H9 (cell line): Measurements from ENCODE around the gene CDC16. TPM values are rescaled to one million over a fixed set of nuclear protein-coding genes. Genes with fewer than 3 reads are reported as not detected.

Experiments used
- DNase-seq: peaks from one replicate; pipeline ENCODE4 v3.0.0-alpha.2; 2017
- H2AFZ ChIP-seq: one replicate; pipeline ENCODE4 v1.6.1; 2013; ENCODE audit warnings: mild to moderate bottlenecking, low read length, control low read depth, moderate library complexity
- H2AK5ac ChIP-seq: 2 replicates; pipeline ENCODE4 v1.6.1; 2013; ENCODE audit warnings: low read length, control low read depth, mixed read lengths; ENCODE audit not compliant: insufficient read length
- H2BK120ac ChIP-seq: one replicate; pipeline ENCODE4 v1.6.1; 2013; ENCODE audit warnings: low read depth, mild to moderate bottlenecking, low read length, control low read depth, inconsistent platforms; ENCODE audit not compliant: poor library complexity, severe bottlenecking
- H2BK12ac ChIP-seq: 2 replicates; pipeline ENCODE4 v1.6.1; 2013; ENCODE audit warnings: low read length, control low read depth, mixed read lengths, low read depth; ENCODE audit not compliant: insufficient read length
- H2BK15ac ChIP-seq: 2 replicates; pipeline ENCODE4 v1.6.1; 2013; ENCODE audit warnings: low read depth, low read length, control low read depth
- H2BK20ac ChIP-seq: one replicate; pipeline ENCODE4 v1.6.1; 2013; ENCODE audit warnings: low read depth, mild to moderate bottlenecking, low read length, control low read depth, inconsistent platforms; ENCODE audit not compliant: poor library complexity, severe bottlenecking
- H2BK5ac ChIP-seq: 2 replicates; pipeline ENCODE4 v1.6.1; 2013; ENCODE audit warnings: low read length, control low read depth, mixed read lengths; ENCODE audit not compliant: insufficient read length
- H3K14ac ChIP-seq: 2 replicates; pipeline ENCODE4 v1.6.1; 2013; ENCODE audit warnings: low read length, control low read depth; ENCODE audit not compliant: insufficient read depth
- H3K18ac ChIP-seq: 2 replicates; pipeline ENCODE4 v1.6.1; 2013; ENCODE audit warnings: low read depth, mild to moderate bottlenecking, mixed read lengths, low read length, control low read depth; ENCODE audit not compliant: insufficient read length
- H3K23ac ChIP-seq: 2 replicates; pipeline ENCODE4 v1.6.1; 2013; ENCODE audit warnings: low read length, control low read depth, mixed read lengths, low read depth; ENCODE audit not compliant: insufficient read length
- H3K23me2 ChIP-seq: 2 replicates; pipeline ENCODE4 v1.6.1; 2013; ENCODE audit warnings: low read depth, mild to moderate bottlenecking, mixed read lengths, low read length, control low read depth; ENCODE audit not compliant: insufficient read length, poor library complexity, severe bottlenecking
- H3K27ac ChIP-seq: 2 replicates; pipeline ENCODE4 v1.5.1; 2013; ENCODE audit warnings: low read length, control low read depth, mixed read lengths, low read depth; ENCODE audit not compliant: insufficient read length
- H3K27me3 ChIP-seq: 2 replicates; pipeline ENCODE4 v1.6.1; 2013; ENCODE audit warnings: low read length, control low read depth, inconsistent platforms; ENCODE audit not compliant: insufficient read depth
- H3K4ac ChIP-seq: 2 replicates; pipeline ENCODE4 v1.6.1; 2013; ENCODE audit warnings: low read depth, mild to moderate bottlenecking, control low read depth, inconsistent platforms, low read length, moderate library complexity
- H3K4me1 ChIP-seq: 2 replicates; pipeline ENCODE4 v1.6.1; 2013; ENCODE audit warnings: low read length, control low read depth, inconsistent platforms; ENCODE audit not compliant: insufficient read depth
- H3K4me2 ChIP-seq: 2 replicates; pipeline ENCODE4 v1.6.1; 2013; ENCODE audit warnings: low read length, control low read depth, mixed read lengths; ENCODE audit not compliant: insufficient read length, insufficient read depth
- H3K56ac ChIP-seq: 2 replicates; pipeline ENCODE4 v1.6.1; 2013; ENCODE audit warnings: low read depth, mild to moderate bottlenecking, mixed read lengths, low read length, control low read depth; ENCODE audit not compliant: insufficient read length
- H3K79me1 ChIP-seq: 2 replicates; pipeline ENCODE4 v1.6.1; 2013; ENCODE audit warnings: low read depth, mild to moderate bottlenecking, moderate library complexity, low read length, control low read depth, inconsistent platforms; ENCODE audit not compliant: insufficient read depth, poor library complexity, severe bottlenecking
- H3K79me2 ChIP-seq: 2 replicates; pipeline ENCODE4 v1.6.1; 2013; ENCODE audit warnings: low read length, control low read depth, inconsistent platforms; ENCODE audit not compliant: insufficient read depth
- H3K9ac ChIP-seq: 2 replicates; pipeline ENCODE4 v1.6.1; 2013; ENCODE audit warnings: low read length, control low read depth, mixed read lengths; ENCODE audit not compliant: insufficient read length; ENCODE audit errors: extremely low read depth
- H3K9me3 ChIP-seq: one replicate; pipeline ENCODE4 v1.6.1; 2013; ENCODE audit warnings: low read depth, low read length, inconsistent platforms; ENCODE audit not compliant: control insufficient read depth
- H3T11ph ChIP-seq: one replicate; pipeline ENCODE4 v1.6.1; 2013; ENCODE audit warnings: mild to moderate bottlenecking, low read length, control low read depth, inconsistent platforms
- H4K20me1 ChIP-seq: one replicate; pipeline ENCODE4 v1.6.1; 2013; ENCODE audit not compliant: control insufficient read depth, insufficient read length, insufficient read depth
- H4K5ac ChIP-seq: 2 replicates; pipeline ENCODE4 v1.6.1; 2013; ENCODE audit warnings: low read depth, mild to moderate bottlenecking, mixed read lengths, low read length, control low read depth; ENCODE audit not compliant: insufficient read length
- H4K8ac ChIP-seq: replicated peaks from 2 replicates; pipeline ENCODE4 v1.6.1; 2013; ENCODE audit warnings: low read length, control low read depth, mixed read lengths, low read depth; ENCODE audit not compliant: insufficient read length
- H4K91ac ChIP-seq: 2 replicates; pipeline ENCODE4 v1.6.1; 2013; ENCODE audit warnings: low read depth, mild to moderate bottlenecking, moderate library complexity, mixed read lengths, low read length, control low read depth; ENCODE audit not compliant: insufficient read length
- H3K27ac Mint-ChIP-seq, 3 experiments: 2 replicates in 2 of 3; 3 replicates in 1 of 3; pipeline ENCODE4 v1.8.0; 2020 to 2021; ENCODE audit warnings: mixed read lengths in 3 of 3, mild to moderate bottlenecking in 1 of 3, moderate library complexity in 1 of 3
- H3K27me3 Mint-ChIP-seq: 2 replicates; pipeline ENCODE4 v1.8.0; 2021; ENCODE audit warnings: low read depth, mild to moderate bottlenecking, moderate library complexity, mixed read lengths
- H3K36me3 Mint-ChIP-seq, 3 experiments: 2 replicates in 2 of 3; 3 replicates in 1 of 3; pipeline ENCODE4 v1.8.0; 2020 to 2021; ENCODE audit warnings: low read depth in 3 of 3, mixed read lengths in 3 of 3; ENCODE audit not compliant: insufficient read depth in 1 of 3
- H3K4me1 Mint-ChIP-seq, 2 experiments: 2 replicates each; pipeline ENCODE4 v1.8.0; 2020; ENCODE audit warnings: mixed read lengths in 2 of 2
- H3K4me3 Mint-ChIP-seq, 2 experiments: 2 replicates in 1 of 2; 3 replicates in 1 of 2; pipeline ENCODE4 v1.8.0; 2020 to 2021; ENCODE audit warnings: mild to moderate bottlenecking in 2 of 2, mixed read lengths in 2 of 2, moderate library complexity in 1 of 2
- H3K9me3 Mint-ChIP-seq, 2 experiments: 2 replicates in 1 of 2; 3 replicates in 1 of 2; pipeline ENCODE4 v1.8.0; 2020; ENCODE audit warnings: mild to moderate bottlenecking in 2 of 2, mixed read lengths in 2 of 2, moderate library complexity in 1 of 2
- WGBS: extraction: QIAGEN DNeasy Blood & Tissue Kit; methylation state at CpG from one replicate; pipeline ENCODE4 v1.1.7; 2013; ENCODE audit warnings: missing lambda C conversion rate, low lambda C conversion rate, mixed read lengths; ENCODE audit not compliant: insufficient read length; ENCODE audit errors: extremely low coverage; 5-methylcytosine and 5-hydroxymethylcytosine counted together
- total RNA-seq: library from RNA; stranded (reverse); gene quantifications from 2 replicates; pipeline ENCODE4 v1.2.1, GENCODE V29; 2021
- TF ChIP-seq, protein P1 (sequence below): fragments of 200-600 bp; sonication (generic); conservative IDR thresholded peaks from 3 replicates; pipeline ENCODE4 v1.8.0; 2021; ENCODE audit warnings: antibody characterized with exemption, mild to moderate bottlenecking

CDC16 gene
- total RNA-seq, 1 experiment from 2014 or later: 91.9 TPM

DNA sequence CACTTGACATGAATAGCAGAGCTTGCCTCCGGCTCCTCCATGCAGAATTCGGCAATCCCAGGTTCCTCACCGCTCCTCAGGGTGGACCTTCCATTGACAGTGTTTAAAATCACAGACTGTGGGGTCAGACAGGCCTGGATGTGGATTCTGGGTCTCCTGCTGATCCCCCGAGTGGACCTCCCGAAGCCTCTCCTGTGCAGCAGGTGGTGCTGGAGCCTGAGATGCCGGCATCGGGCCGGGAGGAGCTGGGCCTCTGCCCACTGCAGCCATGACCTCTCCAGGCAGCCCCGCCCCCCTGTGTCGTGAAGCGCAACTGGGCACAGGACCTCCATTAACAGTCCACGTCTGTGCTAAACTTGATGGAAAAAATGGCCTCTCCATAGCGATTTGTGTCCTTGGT lies 10.5 kb upstream of the CDC16 start:
- Histone ChIP-seq H2BK20ac (no peak overlapping the region), H4K91ac (no peak overlapping the region), H3K4me2 (no peak overlapping the region), H4K8ac (no peak overlapping the region), H3K4me1 (peaks cover 6% of the 10 kb centered on the region; the same call in 1 of the 2 replicates), H2BK12ac (no peak overlapping the region), H3K4ac (no peak overlapping the region), H3K23me2 (no peaks in the 10 kb centered on the region), H3K9me3 (no peaks in the 10 kb centered on the region), H3K79me2 (no peaks in the 10 kb centered on the region), H2BK5ac (no peak overlapping the region), H3T11ph (no peak overlapping the region), H2BK15ac (no peak overlapping the region), H2AK5ac (no peak overlapping the region), H3K14ac (no peak overlapping the region), H3K79me1 (no peaks in the 10 kb centered on the region), H4K5ac (no peak overlapping the region), H2AFZ (no peak overlapping the region), H3K27ac (no peak overlapping the region), H3K23ac (no peak overlapping the region), H2BK120ac (no peak overlapping the region), H3K56ac (no peak overlapping the region), H4K20me1 (no peaks in the 10 kb centered on the region), H3K9ac (no peak overlapping the region), H3K18ac (no peak overlapping the region), H3K27me3 (no peaks in the 10 kb centered on the region)
- Mint-ChIP-seq H3K9me3 (peaks cover 0 to 3% of the 10 kb centered on the region in 2 experiments; a peak in 2 of 5 replicates), H3K4me1 (peaks cover 27 to 29% of the 10 kb centered on the region in 2 experiments), H3K27ac (peak overlapping the region in 1 of 3 experiments; percentile 77; a peak in 2 of 7 replicates), H3K4me3 (no peak overlapping the region), H3K27me3 (no peaks in the 10 kb centered on the region; the same call in 1 of the 2 replicates), H3K36me3 (no peaks in the 10 kb centered on the region)
- TF ChIP-seq, protein P1, sequence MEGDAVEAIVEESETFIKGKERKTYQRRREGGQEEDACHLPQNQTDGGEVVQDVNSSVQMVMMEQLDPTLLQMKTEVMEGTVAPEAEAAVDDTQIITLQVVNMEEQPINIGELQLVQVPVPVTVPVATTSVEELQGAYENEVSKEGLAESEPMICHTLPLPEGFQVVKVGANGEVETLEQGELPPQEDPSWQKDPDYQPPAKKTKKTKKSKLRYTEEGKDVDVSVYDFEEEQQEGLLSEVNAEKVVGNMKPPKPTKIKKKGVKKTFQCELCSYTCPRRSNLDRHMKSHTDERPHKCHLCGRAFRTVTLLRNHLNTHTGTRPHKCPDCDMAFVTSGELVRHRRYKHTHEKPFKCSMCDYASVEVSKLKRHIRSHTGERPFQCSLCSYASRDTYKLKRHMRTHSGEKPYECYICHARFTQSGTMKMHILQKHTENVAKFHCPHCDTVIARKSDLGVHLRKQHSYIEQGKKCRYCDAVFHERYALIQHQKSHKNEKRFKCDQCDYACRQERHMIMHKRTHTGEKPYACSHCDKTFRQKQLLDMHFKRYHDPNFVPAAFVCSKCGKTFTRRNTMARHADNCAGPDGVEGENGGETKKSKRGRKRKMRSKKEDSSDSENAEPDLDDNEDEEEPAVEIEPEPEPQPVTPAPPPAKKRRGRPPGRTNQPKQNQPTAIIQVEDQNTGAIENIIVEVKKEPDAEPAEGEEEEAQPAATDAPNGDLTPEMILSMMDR: no peak
- DNase-seq: no peak
- WGBS: no CpG with 5 or more reads among the region's 13 CpGs
